SK-N-MC (cell line): ENCODE data around the gene TBC1D22A.

ENCODE experiments used
- EZH2 ChIP-seq: fragments of 200-600 bp; sonication (generic); IDR thresholded peaks from one replicate; pipeline ENCODE4 v1.6.1; 2017; ENCODE audit warnings: antibody characterized with exemption
- FOXP2 ChIP-seq: optimal IDR thresholded peaks from 2 replicates; pipeline ENCODE3; 2011; ENCODE audit warnings: mild to moderate bottlenecking, moderate library complexity; ENCODE audit not compliant: insufficient read depth; ENCODE audit errors: extremely low read length, control extremely low read depth
- POLR2AphosphoS5 ChIP-seq: IDR thresholded peaks from 2 replicates; pipeline ENCODE4 v1.6.1; 2012; ENCODE audit warnings: mild to moderate bottlenecking, low read depth, low read length, borderline replicate concordance

DNA sequence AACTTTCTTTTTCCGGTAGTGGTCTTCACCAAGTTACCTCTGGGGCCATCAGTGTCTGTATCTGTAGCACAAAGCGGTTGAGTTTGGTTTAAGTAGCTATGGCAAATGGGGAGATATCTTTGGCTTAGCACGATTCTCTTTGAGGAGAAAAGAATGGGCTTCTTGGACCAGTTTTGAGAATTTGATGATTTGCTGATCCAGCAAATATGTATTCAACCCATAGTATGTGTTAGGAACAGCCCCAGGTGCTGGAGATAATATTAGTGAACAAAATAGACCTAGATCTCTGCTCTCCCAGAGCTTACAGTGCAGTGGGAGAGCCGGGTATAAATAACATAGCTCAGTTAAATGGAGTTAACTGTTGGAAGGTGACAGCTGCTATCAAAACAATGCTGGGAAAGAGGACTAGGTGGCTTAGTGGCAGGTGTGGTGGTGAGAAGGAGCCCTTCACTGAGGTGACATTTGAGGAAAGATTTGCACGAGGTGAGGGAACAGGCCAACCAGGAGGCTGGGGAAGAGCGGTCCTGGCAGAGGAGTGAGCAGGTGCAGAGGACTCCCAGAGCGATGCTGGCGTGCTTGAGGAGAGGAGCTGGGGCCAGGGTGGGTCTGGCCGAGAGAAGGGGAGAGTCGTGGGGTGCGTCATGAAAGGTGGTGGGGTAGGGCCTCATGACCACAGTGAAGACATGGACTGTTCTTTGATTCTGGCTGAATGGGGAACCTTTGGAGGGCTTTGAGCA, 5.0 kb downstream of the TBC1D22A start:
- TF ChIP-seq EZH2 (no peak), POLR2AphosphoS5 (no peak), FOXP2 (no peak)
